Spleen (tissue), 7 donors: ENCODE results near the gene NFYA.

Experiments used
- POLR2A ChIP-seq, 3 donors: fragments of 450-650 bp; IDR thresholded peaks; one replicate each; pipeline ENCODE4 v1.5.1; 2017; ENCODE audit warnings: antibody characterized with exemption in 3 of 3, mild to moderate bottlenecking in 1 of 3
- POLR2AphosphoS5 ChIP-seq, 3 donors: sonication (generic); formaldehyde crosslinking; IDR thresholded peaks; one replicate each; pipeline ENCODE4 v1.5.1; 2017; ENCODE audit warnings: antibody characterized with exemption in 3 of 3
- TF ChIP-seq, protein P1 (sequence below), 11 experiments: fragments of 200-600 bp in 7 of 11; fragments of 450-650 bp in 4 of 11; sonication (generic) in 4 of 11; IDR thresholded peaks in 8 of 11; conservative IDR thresholded peaks in 3 of 11; 1 replicate in 7 of 11; 2 replicates in 4 of 11; pipeline versions ENCODE4 v1.4.0 to v1.8.0; 2016 to 2021; ENCODE audit warnings: antibody characterized with exemption in 11 of 11, inconsistent platforms in 4 of 11, mild to moderate bottlenecking in 1 of 11
- donor health status: DM: no; HTN: no; CAD: no; lungs with moderate emphysema.
- donor health status: DM: no; HTN: no; CAD: no.
- donor health status: DM: no; HTN: no; CAD: no.

DNA sequence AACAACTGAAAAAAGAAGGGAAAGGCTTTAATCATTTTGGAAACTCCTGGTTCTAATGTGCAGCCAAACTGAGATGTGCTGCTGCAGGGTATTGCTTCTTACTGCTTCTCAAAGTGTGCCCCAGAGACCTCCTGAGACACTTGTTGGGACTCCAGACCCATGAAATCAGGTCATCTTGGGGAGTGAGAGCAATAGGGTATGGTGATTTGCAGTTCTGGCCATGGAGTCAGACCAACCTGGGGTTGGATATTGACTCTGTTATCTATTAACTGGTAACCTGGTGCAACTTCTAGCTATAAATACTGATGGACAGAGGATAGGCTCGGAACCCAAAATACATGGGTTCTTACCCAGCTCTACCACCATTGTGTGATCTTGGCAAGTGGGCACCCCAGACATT is 26.7 kb upstream of the NFYA start:
- no peak for TF ChIP-seq POLR2A (IDR thresholded peaks at IDR 0.05)
- TF ChIP-seq, protein P1, sequence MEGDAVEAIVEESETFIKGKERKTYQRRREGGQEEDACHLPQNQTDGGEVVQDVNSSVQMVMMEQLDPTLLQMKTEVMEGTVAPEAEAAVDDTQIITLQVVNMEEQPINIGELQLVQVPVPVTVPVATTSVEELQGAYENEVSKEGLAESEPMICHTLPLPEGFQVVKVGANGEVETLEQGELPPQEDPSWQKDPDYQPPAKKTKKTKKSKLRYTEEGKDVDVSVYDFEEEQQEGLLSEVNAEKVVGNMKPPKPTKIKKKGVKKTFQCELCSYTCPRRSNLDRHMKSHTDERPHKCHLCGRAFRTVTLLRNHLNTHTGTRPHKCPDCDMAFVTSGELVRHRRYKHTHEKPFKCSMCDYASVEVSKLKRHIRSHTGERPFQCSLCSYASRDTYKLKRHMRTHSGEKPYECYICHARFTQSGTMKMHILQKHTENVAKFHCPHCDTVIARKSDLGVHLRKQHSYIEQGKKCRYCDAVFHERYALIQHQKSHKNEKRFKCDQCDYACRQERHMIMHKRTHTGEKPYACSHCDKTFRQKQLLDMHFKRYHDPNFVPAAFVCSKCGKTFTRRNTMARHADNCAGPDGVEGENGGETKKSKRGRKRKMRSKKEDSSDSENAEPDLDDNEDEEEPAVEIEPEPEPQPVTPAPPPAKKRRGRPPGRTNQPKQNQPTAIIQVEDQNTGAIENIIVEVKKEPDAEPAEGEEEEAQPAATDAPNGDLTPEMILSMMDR (IDR thresholded peaks at IDR 0.05 in 8 of 11, conservative IDR thresholded peaks at IDR 0.05 in 3 of 11), result no peak
- TF ChIP-seq POLR2AphosphoS5 (IDR thresholded peaks at IDR 0.05), result no peak
